HEK293T (cell line): ENCODE measurements around the gene THSD7A.

ENCODE experiments used
- ARNT ChIP-seq: fragments of 450-650 bp; IDR thresholded peaks from 2 replicates; pipeline ENCODE4 v1.6.1; 2017; ENCODE audit warnings: mild to moderate bottlenecking
- NFRKB ChIP-seq: fragments of 450-650 bp; IDR thresholded peaks from 2 replicates; pipeline ENCODE4 v1.6.1; 2016; ENCODE audit warnings: mild to moderate bottlenecking, moderate library complexity

DNA sequence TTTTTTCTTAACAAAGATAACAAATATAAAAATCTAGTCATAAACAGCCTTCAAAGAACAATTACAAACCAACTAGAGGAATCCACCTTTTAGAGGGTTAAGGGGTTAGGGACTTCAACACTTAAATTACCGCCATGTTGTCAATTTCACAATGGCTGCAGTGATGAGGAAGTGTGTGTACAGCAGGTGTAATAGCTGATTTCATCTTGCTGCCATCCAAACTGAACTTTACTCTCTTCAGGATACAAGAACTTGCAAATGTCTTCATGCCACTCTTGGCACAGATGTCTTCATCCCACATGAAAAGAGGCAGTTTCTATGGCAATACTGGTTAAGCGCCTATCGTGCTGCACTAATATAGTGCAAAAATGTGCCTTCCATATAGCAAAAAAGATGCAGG lies 457.4 kb downstream of the THSD7A start:
- no peak for TF ChIP-seq ARNT
- TF ChIP-seq NFRKB = no peak
